Ramos (cell line): Measurements from ENCODE around the gene NAV2.

ENCODE experiments used
- in situ Hi-C: fragments of 300-500 bp; cut with MboI; formaldehyde crosslinking; loops from one replicate; pipeline ENCODE4 v1.14.3; 2022; ENCODE audit warnings: low sequenced_read_pairs; ENCODE audit not compliant: unreplicated experiment

Gene NAV2

GRCh38 chr11:20053572-20053971, 340.9 kb downstream of the NAV2 start:
- in situ Hi-C loops = no loop called here

GRCh38 chr11:20054584-20054983, 341.9 kb downstream of the NAV2 start:
- in situ Hi-C loops = no loop called here

GRCh38 chr11:20055312-20055711, 342.7 kb downstream of the NAV2 start:
- in situ Hi-C loops = no loop called here

GRCh38 chr11:20056109-20056949, 343.7 kb downstream of the NAV2 start:
- in situ Hi-C loops = no loop called here

- in situ Hi-C loops = no loop called here
These were observed 344.6 kb downstream of the NAV2 start for GRCh38 chr11:20056950-20057943.

- in situ Hi-C loops = no loop called here
These were observed 346.3 kb downstream of the NAV2 start for GRCh38 chr11:20058749-20059458.

- in situ Hi-C loops = no loop called here
These were observed 347.0 kb downstream of the NAV2 start for GRCh38 chr11:20059587-20060021.

GRCh38 chr11:20060181-20060580, 347.5 kb downstream of the NAV2 start:
- in situ Hi-C loops = no loop called here

GRCh38 chr11:20060647-20061205, 348.1 kb downstream of the NAV2 start:
- in situ Hi-C loops = no loop called here

- in situ Hi-C loops = no loop called here
These were observed 349.1 kb downstream of the NAV2 start for GRCh38 chr11:20061776-20062175.

GRCh38 chr11:20064961-20065405, 352.3 kb downstream of the NAV2 start:
- in situ Hi-C loops = no loop called here

- in situ Hi-C loops = no loop called here
These were observed 352.8 kb downstream of the NAV2 start for GRCh38 chr11:20065406-20065805.

GRCh38 chr11:20066013-20066782, 353.6 kb downstream of the NAV2 start:
- in situ Hi-C loops = no loop called here

- in situ Hi-C loops = no loop called here
These were observed 354.1 kb downstream of the NAV2 start for GRCh38 chr11:20066783-20067156.

- in situ Hi-C loops = no loop called here
These were observed 355.0 kb downstream of the NAV2 start for GRCh38 chr11:20067665-20068064.

- in situ Hi-C loops = no loop called here
These were observed 356.1 kb downstream of the NAV2 start for GRCh38 chr11:20068691-20069090.

GRCh38 chr11:20070459-20070858, 357.8 kb downstream of the NAV2 start:
- in situ Hi-C loops = no loop called here

GRCh38 chr11:20075627-20076026, 363.0 kb downstream of the NAV2 start:
- in situ Hi-C loops = no loop called here

GRCh38 chr11:20078846-20079245, 366.2 kb downstream of the NAV2 start:
- in situ Hi-C loops = no loop called here
